HG02588 (cell line): ENCODE results near the gene SEC14L5.

Experiments used
- ATAC-seq: cut with Tn5 transposase; IDR thresholded peaks from one replicate; pipeline ENCODE4 v1.9.1; 2021; ENCODE audit warnings: mild to moderate bottlenecking, moderate library complexity; ENCODE audit not compliant: unreplicated experiment

Gene SEC14L5

GRCh38 chr16:5062790-5063765, 104.9 kb downstream of the SEC14L5 start:
- ATAC-seq: no peak

GRCh38 chr16:5064915-5065314, 106.8 kb downstream of the SEC14L5 start:
- no peak for ATAC-seq

GRCh38 chr16:5065326-5065725, 107.2 kb downstream of the SEC14L5 start:
- ATAC-seq: no peak

- no peak for ATAC-seq
Observed at GRCh38 chr16:5065813-5066212, 107.7 kb downstream of the SEC14L5 start, which contains the start of gene C16orf89. TSS of gene C16orf89 (minus strand) at chr16:5065956. CDS start at chr16:5065908, 48 bp downstream.

GRCh38 chr16:5066511-5066910, 108.4 kb downstream of the SEC14L5 start:
- no peak for ATAC-seq
